SK-N-SH (cell line): ENCODE measurements around the gene ADCY5. TPM values are rescaled to one million over a fixed set of nuclear protein-coding genes. Genes with fewer than 3 reads are reported as not detected.

Experiments
- CTCF ChIA-PET: fragments of 300-600, 350-600 bp; formaldehyde crosslinking; extraction: SDS; loops from one replicate; lab custom pipeline; 2021; lab: Yijun Ruan, JAX
- POLR2A ChIA-PET: fragments of 350-600 bp; sonication (Branson Sonifier 250); formaldehyde crosslinking; extraction: SDS; loops from one replicate; lab custom pipeline; 2020; ENCODE audit warnings: antibody characterized with exemption, inconsistent platforms; lab: Yijun Ruan, JAX
- DNase-seq: peaks from one replicate; pipeline ENCODE4 v3.0.0; 2012
- H2AFZ ChIP-seq: fragments of 200-600 bp; sonication (generic); 2 replicates; pipeline ENCODE4 v1.8.1; 2016; ENCODE audit warnings: antibody characterized with exemption, mild to moderate bottlenecking, low read depth
- H3F3A ChIP-seq: fragments of 200-600 bp; sonication (generic); replicated peaks from 2 replicates; pipeline ENCODE3; 2016; ENCODE audit warnings: antibody characterized with exemption, mild to moderate bottlenecking; ENCODE audit not compliant: insufficient read depth
- H3K27ac ChIP-seq, 2 experiments: fragments of 200-500 bp in 1 of 2; fragments of 200-600 bp in 1 of 2; sonication (Bioruptor generic) in 1 of 2; sonication (generic), shearing (Covaris generic) in 1 of 2; 2 replicates each; pipeline versions ENCODE4 v1.5.1 to v1.6.1; 2014 to 2016; ENCODE audit warnings: low read depth in 2 of 2, inconsistent platforms in 1 of 2, low read length in 1 of 2, mild to moderate bottlenecking in 1 of 2, mixed read lengths in 1 of 2
- H3K27me3 ChIP-seq: fragments of 200-600 bp; sonication (generic), shearing (Covaris generic); 2 replicates; pipeline ENCODE4 v1.6.1; 2016; ENCODE audit warnings: mixed run types; ENCODE audit not compliant: insufficient read depth
- H3K36me3 ChIP-seq, 2 experiments: fragments of 200-500 bp in 1 of 2; fragments of 200-600 bp in 1 of 2; sonication (Bioruptor generic) in 1 of 2; sonication (generic) in 1 of 2; replicated peaks in 1 of 2; 2 replicates each; pipeline versions ENCODE3 to v1.5.1; 2014 to 2016; ENCODE audit warnings: low read length in 1 of 2, mild to moderate bottlenecking in 1 of 2; ENCODE audit not compliant: insufficient read depth in 2 of 2, control insufficient read depth in 1 of 2
- H3K4me1 ChIP-seq, 2 experiments: fragments of 200-500 bp in 1 of 2; fragments of 200-600 bp in 1 of 2; sonication (Bioruptor generic) in 1 of 2; sonication (generic), shearing (Covaris generic) in 1 of 2; 2 replicates each; pipeline versions ENCODE4 v1.5.1 to v1.6.1; 2014 to 2016; ENCODE audit warnings: low read depth in 1 of 2, low read length in 1 of 2, mixed run types in 1 of 2; ENCODE audit not compliant: insufficient read depth in 2 of 2, control insufficient read depth in 1 of 2
- H3K4me2 ChIP-seq: fragments of 200-600 bp; sonication (generic), shearing (Covaris generic); 2 replicates; pipeline ENCODE4 v1.6.1; 2017; ENCODE audit warnings: mixed run types
- H3K4me3 ChIP-seq, 2 experiments: fragments of 200-500 bp in 1 of 2; fragments of 200-600 bp in 1 of 2; sonication (Bioruptor generic) in 1 of 2; sonication (generic), shearing (Covaris generic) in 1 of 2; 2 replicates each; pipeline versions ENCODE4 v1.5.1 to v1.8.1; 2014 to 2016; ENCODE audit warnings: low read depth in 2 of 2, inconsistent platforms in 1 of 2, low read length in 1 of 2, mild to moderate bottlenecking in 1 of 2, mixed read lengths in 1 of 2, moderate library complexity in 1 of 2
- H3K79me2 ChIP-seq: fragments of 200-600 bp; sonication (generic); 2 replicates; pipeline ENCODE4 v1.8.1; 2017; ENCODE audit warnings: mild to moderate bottlenecking; ENCODE audit not compliant: insufficient read depth
- H3K9ac ChIP-seq: fragments of 200-600 bp; sonication (generic); 2 replicates; pipeline ENCODE4 v1.6.1; 2017; ENCODE audit warnings: mixed run types
- H3K9me2 ChIP-seq: fragments of 200-600 bp; sonication (generic); 2 replicates; pipeline ENCODE4 v1.6.1; 2017; ENCODE audit warnings: mixed run types
- H3K9me3 ChIP-seq: fragments of 200-600 bp; sonication (generic); 2 replicates; pipeline ENCODE4 v1.6.1; 2017; ENCODE audit warnings: mixed run types, mild to moderate bottlenecking, moderate library complexity
- H4K20me1 ChIP-seq: fragments of 200-600 bp; sonication (generic); 2 replicates; pipeline ENCODE4 v1.6.1; 2017; ENCODE audit warnings: mild to moderate bottlenecking, mixed run types; ENCODE audit not compliant: insufficient read depth
- CTCF ChIP-seq: fragments of 200-600 bp; sonication (generic); IDR thresholded peaks from 2 replicates; pipeline ENCODE4 v1.6.1; 2017; ENCODE audit warnings: antibody characterized with exemption, mild to moderate bottlenecking, moderate library complexity
- RAD21 ChIP-seq: IDR thresholded peaks from 2 replicates; pipeline ENCODE4 v1.6.1; 2012; ENCODE audit warnings: mild to moderate bottlenecking, low read length
- SIN3A ChIP-seq: IDR thresholded peaks from 2 replicates; pipeline ENCODE4 v1.6.1; 2012; ENCODE audit warnings: low read depth, mild to moderate bottlenecking, low read length, moderate library complexity, borderline replicate concordance
- SMC3 ChIP-seq: IDR thresholded peaks from 2 replicates; pipeline ENCODE4 v1.6.1; 2012; ENCODE audit warnings: low read depth, low read length, improper control_type of control experiment
- WGBS: methylation state at CpG from one replicate; pipeline ENCODE4 v1.1.6; 2017; ENCODE audit warnings: low lambda C conversion rate; 5-methylcytosine and 5-hydroxymethylcytosine counted together
- polyA plus RNA-seq, 3 experiments: library from polyadenylated mRNA; depleted of rRNA; stranded (reverse); fragments of >200 nt; gene quantifications; 2 replicates each; pipeline ENCODE4 v1.2.3, GENCODE V29; 2012
- TF ChIP-seq, protein P1 (sequence below): fragments of 150-350 bp; IDR thresholded peaks from 2 replicates; pipeline ENCODE4 v1.6.1; 2017; ENCODE audit warnings: antibody characterized with exemption, low read length, low read depth, borderline replicate concordance
- TF ChIP-seq, protein P2 (sequence below): IDR thresholded peaks from 2 replicates; pipeline ENCODE4 v1.6.1; 2012; ENCODE audit warnings: mild to moderate bottlenecking, low read depth, low read length, moderate library complexity
- TF ChIP-seq, protein P3 (sequence below): fragments of 150-350 bp; IDR thresholded peaks from 2 replicates; pipeline ENCODE4 v1.6.1; 2016; ENCODE audit warnings: mild to moderate bottlenecking, low read depth, low read length

The ADCY5 gene
- polyA plus RNA-seq, 1 of the 3 experiments (the other 2 are of a cell fraction): 0.21 TPM

DNA sequence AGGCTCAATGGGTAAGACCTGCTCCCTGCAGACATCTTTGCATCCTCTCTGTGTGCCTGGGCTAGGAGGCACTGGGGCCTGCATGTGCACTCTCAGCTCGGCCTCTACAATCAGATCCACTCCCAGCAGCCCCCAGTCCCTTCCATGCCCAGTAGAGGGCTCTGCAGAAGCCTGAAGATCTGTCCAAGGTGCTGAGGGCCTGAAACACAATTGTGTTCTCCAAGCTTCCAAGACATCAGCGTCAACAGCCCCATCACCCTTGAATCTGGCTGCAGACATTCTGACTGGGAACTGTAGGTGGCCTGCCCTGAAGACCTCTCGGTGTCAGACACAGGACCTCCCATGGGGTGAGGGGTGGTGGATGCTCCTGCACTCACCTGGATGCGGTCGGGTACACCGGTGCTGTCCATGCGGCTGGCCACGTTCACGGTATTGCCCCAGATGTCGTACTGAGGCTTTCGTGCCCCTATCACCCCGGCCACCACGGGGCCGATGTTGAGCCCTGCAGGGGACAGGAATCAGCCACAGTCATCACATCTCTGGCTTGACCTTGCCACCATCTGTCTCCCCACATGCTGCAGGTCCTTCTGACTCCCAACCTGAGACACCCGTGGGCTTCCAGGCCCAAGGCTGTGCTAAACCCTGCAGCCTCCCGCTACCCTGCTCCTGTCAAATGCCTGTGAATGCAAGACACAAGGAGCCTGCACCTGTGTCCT lies 162.4 kb downstream of the ADCY5 start:
- ChIA-PET POLR2A (no interaction called here), CTCF (interaction anchor here (0.7 to 1.4 kb wide), 9 partner anchors 9 to 295 kb away, joined by 3 to 6 read pairs (median 3); no protein-coding TSS in a partner anchor)
- TF ChIP-seq, protein P1, sequence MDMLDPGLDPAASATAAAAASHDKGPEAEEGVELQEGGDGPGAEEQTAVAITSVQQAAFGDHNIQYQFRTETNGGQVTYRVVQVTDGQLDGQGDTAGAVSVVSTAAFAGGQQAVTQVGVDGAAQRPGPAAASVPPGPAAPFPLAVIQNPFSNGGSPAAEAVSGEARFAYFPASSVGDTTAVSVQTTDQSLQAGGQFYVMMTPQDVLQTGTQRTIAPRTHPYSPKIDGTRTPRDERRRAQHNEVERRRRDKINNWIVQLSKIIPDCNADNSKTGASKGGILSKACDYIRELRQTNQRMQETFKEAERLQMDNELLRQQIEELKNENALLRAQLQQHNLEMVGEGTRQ: no peak
- TF ChIP-seq CTCF: peak; percentile 81
- TF ChIP-seq, protein P2, sequence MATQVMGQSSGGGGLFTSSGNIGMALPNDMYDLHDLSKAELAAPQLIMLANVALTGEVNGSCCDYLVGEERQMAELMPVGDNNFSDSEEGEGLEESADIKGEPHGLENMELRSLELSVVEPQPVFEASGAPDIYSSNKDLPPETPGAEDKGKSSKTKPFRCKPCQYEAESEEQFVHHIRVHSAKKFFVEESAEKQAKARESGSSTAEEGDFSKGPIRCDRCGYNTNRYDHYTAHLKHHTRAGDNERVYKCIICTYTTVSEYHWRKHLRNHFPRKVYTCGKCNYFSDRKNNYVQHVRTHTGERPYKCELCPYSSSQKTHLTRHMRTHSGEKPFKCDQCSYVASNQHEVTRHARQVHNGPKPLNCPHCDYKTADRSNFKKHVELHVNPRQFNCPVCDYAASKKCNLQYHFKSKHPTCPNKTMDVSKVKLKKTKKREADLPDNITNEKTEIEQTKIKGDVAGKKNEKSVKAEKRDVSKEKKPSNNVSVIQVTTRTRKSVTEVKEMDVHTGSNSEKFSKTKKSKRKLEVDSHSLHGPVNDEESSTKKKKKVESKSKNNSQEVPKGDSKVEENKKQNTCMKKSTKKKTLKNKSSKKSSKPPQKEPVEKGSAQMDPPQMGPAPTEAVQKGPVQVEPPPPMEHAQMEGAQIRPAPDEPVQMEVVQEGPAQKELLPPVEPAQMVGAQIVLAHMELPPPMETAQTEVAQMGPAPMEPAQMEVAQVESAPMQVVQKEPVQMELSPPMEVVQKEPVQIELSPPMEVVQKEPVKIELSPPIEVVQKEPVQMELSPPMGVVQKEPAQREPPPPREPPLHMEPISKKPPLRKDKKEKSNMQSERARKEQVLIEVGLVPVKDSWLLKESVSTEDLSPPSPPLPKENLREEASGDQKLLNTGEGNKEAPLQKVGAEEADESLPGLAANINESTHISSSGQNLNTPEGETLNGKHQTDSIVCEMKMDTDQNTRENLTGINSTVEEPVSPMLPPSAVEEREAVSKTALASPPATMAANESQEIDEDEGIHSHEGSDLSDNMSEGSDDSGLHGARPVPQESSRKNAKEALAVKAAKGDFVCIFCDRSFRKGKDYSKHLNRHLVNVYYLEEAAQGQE: peak; percentile 100
- TF ChIP-seq SMC3: peak; percentile 46
- 0 out of 2 replicates have a peak, but pooled peaks have one; percentile 44 for TF ChIP-seq SIN3A
- TF ChIP-seq, protein P3, sequence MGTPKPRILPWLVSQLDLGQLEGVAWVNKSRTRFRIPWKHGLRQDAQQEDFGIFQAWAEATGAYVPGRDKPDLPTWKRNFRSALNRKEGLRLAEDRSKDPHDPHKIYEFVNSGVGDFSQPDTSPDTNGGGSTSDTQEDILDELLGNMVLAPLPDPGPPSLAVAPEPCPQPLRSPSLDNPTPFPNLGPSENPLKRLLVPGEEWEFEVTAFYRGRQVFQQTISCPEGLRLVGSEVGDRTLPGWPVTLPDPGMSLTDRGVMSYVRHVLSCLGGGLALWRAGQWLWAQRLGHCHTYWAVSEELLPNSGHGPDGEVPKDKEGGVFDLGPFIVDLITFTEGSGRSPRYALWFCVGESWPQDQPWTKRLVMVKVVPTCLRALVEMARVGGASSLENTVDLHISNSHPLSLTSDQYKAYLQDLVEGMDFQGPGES: no peak
- peak; percentile 51 for TF ChIP-seq RAD21
- no peaks in the 10 kb centered on the region for H3K36me3 ChIP-seq
- DNase-seq: peak; percentile 68
- H2AFZ ChIP-seq: no peak overlapping the region
- no peaks in the 10 kb centered on the region for H3F3A ChIP-seq
- H3K4me3 ChIP-seq: no peak overlapping the region
- no peaks in the 10 kb centered on the region for H3K9me2 ChIP-seq
- 30% methylated on average over 6 of the region's 16 CpGs for WGBS
- H3K4me1 ChIP-seq: no peaks in the 10 kb centered on the region; a peak in 1 of 4 replicates
- H4K20me1 ChIP-seq: peaks cover 7% of the 10 kb centered on the region; the same call in 1 of the 2 replicates
- 0 out of 2 replicates have a peak, but pooled peaks cover under 1% of the 10 kb centered on the region for H3K27me3 ChIP-seq
- no peak overlapping the region for H3K27ac ChIP-seq
- H3K9ac ChIP-seq: no peak overlapping the region
- no peaks in the 10 kb centered on the region for H3K79me2 ChIP-seq
- no peaks in the 10 kb centered on the region for H3K9me3 ChIP-seq
- H3K4me2 ChIP-seq: no peak overlapping the region
